Activated T-cell treated with anti-CD3 and anti-CD28 coated beads, Interleukin-2, amount 50 U/mL, for 4 hours (primary cell): ENCODE data around the gene WNT3A. TPM values are rescaled to one million over a fixed set of nuclear protein-coding genes. Genes with fewer than 3 reads are reported as not detected.

Experiments
- ATAC-seq, 2 donors: fragments of 200-7000 bp; cut with Tn5 transposase; one replicate each; pipeline ENCODE4 v1.10.0; 2021
- DNase-seq: peaks from one replicate; pipeline ENCODE4 v3.0.0-alpha.2; 2020
- H3K27me3 Mint-ChIP-seq: one replicate; pipeline ENCODE4 v1.8.0; 2021; ENCODE audit warnings: low read depth, mixed read lengths
- H3K36me3 Mint-ChIP-seq: one replicate; pipeline ENCODE4 v1.8.0; 2022; ENCODE audit warnings: mixed read lengths; ENCODE audit not compliant: insufficient read depth
- H3K4me1 Mint-ChIP-seq: one replicate; pipeline ENCODE4 v1.8.0; 2021; ENCODE audit warnings: low read depth, mixed read lengths
- H3K4me3 Mint-ChIP-seq: one replicate; pipeline ENCODE4 v1.8.0; 2021; ENCODE audit warnings: mild to moderate bottlenecking, moderate library complexity, mixed read lengths
- H3K9me3 Mint-ChIP-seq: one replicate; pipeline ENCODE4 v1.8.0; 2021; ENCODE audit warnings: mixed read lengths
- total RNA-seq, 3 donors: library from RNA; stranded (reverse); gene quantifications; one replicate each; pipeline ENCODE4 v1.2.1, GENCODE V29; 2021

The WNT3A gene
- total RNA-seq, 3 donors from 2014 or later = not detected

- DNase-seq (peak; percentile 63), ATAC-seq (peak; percentile 59 to 68)
- Mint-ChIP-seq H3K4me3 (peak overlapping the region; percentile 59), H3K27me3 (peaks cover 29% of the 10 kb centered on the region), H3K4me1 (peaks cover 14% of the 10 kb centered on the region), H3K9me3 (no peaks in the 10 kb centered on the region), H3K36me3 (no peaks in the 10 kb centered on the region)
Observed at GRCh38 chr1:228059634-228060457, 53.0 kb downstream of the WNT3A start.

GRCh38 chr1:228060458-228061190, 53.8 kb downstream of the WNT3A start:
- H3K4me3 Mint-ChIP-seq = no peak overlapping the region
- no peak for ATAC-seq
- no peaks in the 10 kb centered on the region for H3K36me3 Mint-ChIP-seq
- H3K9me3 Mint-ChIP-seq = no peaks in the 10 kb centered on the region
- peaks cover 14% of the 10 kb centered on the region for H3K4me1 Mint-ChIP-seq
- DNase-seq = no peak
- H3K27me3 Mint-ChIP-seq = peaks cover 35% of the 10 kb centered on the region

GRCh38 chr1:228061411-228062084, 54.8 kb downstream of the WNT3A start:
- Mint-ChIP-seq H3K27me3 (peaks cover 40% of the 10 kb centered on the region), H3K9me3 (no peaks in the 10 kb centered on the region), H3K4me1 (peaks cover 14% of the 10 kb centered on the region), H3K36me3 (no peaks in the 10 kb centered on the region), H3K4me3 (no peak overlapping the region)
- DNase-seq (no peak), ATAC-seq (no peak)

DNA sequence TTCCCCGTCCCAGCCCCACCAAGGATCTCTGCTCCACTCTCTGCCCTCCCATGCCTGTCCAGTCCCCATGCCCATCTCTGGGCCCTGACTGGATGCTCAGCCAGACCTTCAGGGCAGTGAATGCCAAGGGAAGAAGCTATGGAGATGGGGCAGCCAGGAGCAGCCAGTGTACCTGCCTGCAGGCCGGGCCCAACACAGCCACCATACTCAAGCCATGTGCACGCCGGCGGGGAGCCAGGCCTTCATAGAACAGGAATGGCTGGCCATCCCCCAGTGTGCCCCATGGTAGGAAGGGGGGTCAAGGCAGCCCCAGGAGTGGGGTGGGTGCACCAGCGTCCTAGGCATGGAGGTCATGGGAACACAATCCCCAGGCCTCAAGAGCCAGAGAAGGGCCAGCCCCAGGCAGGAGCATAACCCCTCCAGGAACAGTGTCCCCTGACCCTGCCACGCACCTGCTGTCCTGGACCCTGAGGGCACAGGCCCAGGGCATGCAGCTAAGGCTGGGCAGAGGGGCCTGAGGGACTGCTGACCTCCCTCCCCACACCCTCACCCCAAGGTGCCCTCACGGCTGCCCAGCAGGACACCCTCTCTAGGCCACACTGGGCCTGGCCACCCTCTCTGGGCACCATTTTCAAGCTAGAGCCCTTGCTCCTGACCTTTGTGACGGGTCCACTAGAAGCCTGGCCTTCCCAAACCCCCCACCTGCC, 55.4 kb downstream of the WNT3A start:
- no peaks in the 10 kb centered on the region for H3K36me3 Mint-ChIP-seq
- peaks cover 14% of the 10 kb centered on the region for H3K4me1 Mint-ChIP-seq
- DNase-seq (no peak), ATAC-seq (no peak)
- H3K9me3 Mint-ChIP-seq = no peaks in the 10 kb centered on the region
- no peak overlapping the region for H3K4me3 Mint-ChIP-seq
- peaks cover 46% of the 10 kb centered on the region for H3K27me3 Mint-ChIP-seq

GRCh38 chr1:228062812-228063211, 56.0 kb downstream of the WNT3A start:
- ATAC-seq = no peak
- Mint-ChIP-seq H3K4me1 (peaks cover 14% of the 10 kb centered on the region), H3K4me3 (no peak overlapping the region), H3K36me3 (no peaks in the 10 kb centered on the region), H3K27me3 (peaks cover 46% of the 10 kb centered on the region), H3K9me3 (no peaks in the 10 kb centered on the region)
- no peak for DNase-seq

GRCh38 chr1:228063251-228064191, 56.7 kb downstream of the WNT3A start:
- Mint-ChIP-seq H3K27me3 (peaks cover 41% of the 10 kb centered on the region), H3K9me3 (no peaks in the 10 kb centered on the region), H3K36me3 (no peaks in the 10 kb centered on the region), H3K4me1 (peaks cover 14% of the 10 kb centered on the region), H3K4me3 (no peak overlapping the region)
- ATAC-seq = no peak
- no peak for DNase-seq

DNA sequence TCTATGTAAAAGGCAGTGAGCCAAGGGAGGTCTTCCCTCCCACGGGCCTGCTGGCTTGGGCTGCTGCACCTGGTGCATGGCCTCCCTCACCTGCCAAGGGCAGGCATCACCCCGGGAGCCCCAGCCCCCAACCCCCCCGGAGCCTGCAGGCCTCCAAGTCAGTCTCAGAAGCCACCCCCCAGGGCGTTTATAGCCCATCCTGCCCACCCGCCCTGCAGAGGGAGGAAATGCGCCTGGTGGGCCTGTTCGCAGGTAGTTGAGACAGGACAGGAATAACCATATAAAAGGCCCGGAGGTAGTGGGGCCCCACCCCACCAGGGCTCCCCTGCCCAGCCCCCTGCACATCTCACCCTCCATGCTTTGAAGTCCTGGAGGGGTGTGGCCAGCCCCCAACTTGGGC, 57.5 kb downstream of the WNT3A start:
- ATAC-seq (no peak), DNase-seq (no peak)
- Mint-ChIP-seq H3K27me3 (peaks cover 36% of the 10 kb centered on the region), H3K4me3 (no peak overlapping the region), H3K9me3 (no peaks in the 10 kb centered on the region), H3K4me1 (peaks cover 14% of the 10 kb centered on the region), H3K36me3 (no peaks in the 10 kb centered on the region)

DNA sequence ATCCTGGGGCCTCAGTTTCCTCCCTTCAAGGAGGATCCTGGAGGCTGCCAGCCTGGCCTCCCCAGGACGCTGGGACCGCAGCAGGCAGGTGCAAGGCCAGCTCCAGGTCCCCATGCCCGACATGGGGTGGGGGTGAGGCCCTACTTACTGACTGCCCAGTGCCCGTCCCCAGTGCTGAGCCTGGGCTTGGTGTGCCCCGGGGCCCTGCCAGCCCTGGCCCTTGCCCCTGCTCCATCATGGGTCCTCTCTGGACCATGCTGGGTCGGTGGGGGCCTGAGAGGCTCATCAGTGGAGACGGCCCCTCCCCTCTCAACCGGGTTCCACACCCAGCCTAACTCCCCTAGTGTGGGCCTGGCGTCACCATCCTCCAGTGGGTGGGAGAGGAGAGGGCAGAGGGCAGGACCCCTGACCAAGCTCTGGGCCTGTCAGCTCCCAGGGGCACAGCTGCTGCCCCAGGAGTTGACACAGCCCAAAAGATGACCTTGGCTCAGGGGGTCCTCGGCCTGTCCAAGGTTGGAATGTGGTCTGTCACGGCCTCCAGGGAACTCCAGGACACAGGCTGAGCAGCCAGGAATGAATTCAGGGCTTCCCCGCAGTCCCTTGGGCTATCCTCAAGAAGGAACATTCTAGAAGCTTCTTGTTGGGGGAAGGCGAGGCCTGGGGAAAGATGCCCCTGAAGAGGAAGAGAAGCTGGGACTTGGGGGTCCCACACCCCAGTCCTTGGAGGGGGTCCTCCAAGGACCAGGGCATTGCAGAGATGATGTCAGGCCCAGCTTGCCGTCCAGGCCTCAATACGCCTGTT, 58.1 kb downstream of the WNT3A start:
- Mint-ChIP-seq H3K27me3 (peaks cover 36% of the 10 kb centered on the region), H3K4me1 (peaks cover 10% of the 10 kb centered on the region), H3K4me3 (no peak overlapping the region), H3K9me3 (no peaks in the 10 kb centered on the region), H3K36me3 (no peaks in the 10 kb centered on the region)
- DNase-seq = no peak
- ATAC-seq = no peak

DNA sequence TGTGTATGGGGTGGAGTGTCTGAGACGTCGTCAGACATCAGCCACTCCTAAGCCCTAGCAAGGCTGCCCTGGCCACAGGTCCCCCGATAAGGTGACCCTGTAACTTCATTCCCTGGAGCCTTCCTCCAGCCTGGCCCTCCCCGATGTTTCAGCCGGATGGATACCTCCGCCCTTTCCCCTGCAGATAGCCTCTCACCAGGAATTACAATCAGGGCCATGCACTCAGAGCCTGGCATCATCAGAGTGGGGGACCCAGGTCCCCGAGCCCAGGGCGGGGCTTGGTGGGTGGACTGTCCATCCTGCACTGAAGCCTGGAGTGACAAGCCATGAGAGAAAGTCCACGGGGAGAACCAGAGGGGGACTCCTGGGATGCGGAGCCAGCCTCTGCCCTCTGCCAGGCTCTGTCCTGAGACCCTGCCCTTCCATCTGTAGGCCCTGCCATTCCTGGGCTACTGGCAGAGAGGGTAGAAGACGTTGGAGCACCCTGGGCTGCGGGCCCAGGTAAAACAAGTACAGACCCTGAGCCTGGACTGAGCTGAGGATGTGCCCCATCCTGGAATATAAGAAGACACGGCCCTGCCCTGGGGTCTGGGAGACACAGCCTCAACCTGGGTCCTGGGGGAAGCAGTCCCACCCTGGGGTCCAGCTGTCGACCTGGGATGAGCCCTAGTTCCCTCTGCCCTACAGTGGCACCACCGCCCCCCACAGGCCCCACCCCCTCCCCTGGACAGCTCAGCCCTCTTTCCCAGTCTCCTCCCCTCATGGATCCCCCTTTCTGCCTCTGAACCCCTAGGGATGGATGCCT, 58.9 kb downstream of the WNT3A start:
- Mint-ChIP-seq H3K4me1 (peaks cover 5% of the 10 kb centered on the region), H3K9me3 (no peaks in the 10 kb centered on the region), H3K4me3 (no peak overlapping the region), H3K36me3 (no peaks in the 10 kb centered on the region), H3K27me3 (peaks cover 34% of the 10 kb centered on the region)
- no peak for DNase-seq
- ATAC-seq = no peak

GRCh38 chr1:228066416-228066815, 59.6 kb downstream of the WNT3A start:
- Mint-ChIP-seq H3K9me3 (no peaks in the 10 kb centered on the region), H3K4me1 (no peaks in the 10 kb centered on the region), H3K36me3 (no peaks in the 10 kb centered on the region), H3K4me3 (no peak overlapping the region), H3K27me3 (peaks cover 28% of the 10 kb centered on the region)
- DNase-seq (no peak), ATAC-seq (no peak)

- H3K36me3 Mint-ChIP-seq = no peaks in the 10 kb centered on the region
- no peaks in the 10 kb centered on the region for H3K9me3 Mint-ChIP-seq
- DNase-seq (no peak), ATAC-seq (no peak)
- no peak overlapping the region for H3K4me3 Mint-ChIP-seq
- peaks cover 23% of the 10 kb centered on the region for H3K27me3 Mint-ChIP-seq
- no peaks in the 10 kb centered on the region for H3K4me1 Mint-ChIP-seq
Observed at GRCh38 chr1:228066891-228067654, 60.3 kb downstream of the WNT3A start.
